Keratinocyte (primary cell): ENCODE data around the gene KCNC4. TPM values are rescaled to one million over a fixed set of nuclear protein-coding genes. Genes with fewer than 3 reads are reported as not detected.

Source experiments
- DNase-seq: peaks from one replicate; pipeline ENCODE4 v3.0.0-alpha.2; 2011; ENCODE audit warnings: low read depth, missing footprints, low spot score
- FAIRE-seq: peaks from 2 replicates; lab custom pipeline; 2011; peaks lifted over from hg19 to GRCh38; lab: Jason Lieb, UNC
- H2AFZ ChIP-seq: 2 replicates; pipeline ENCODE4 v1.6.0; 2012; ENCODE audit warnings: low read length, control low read depth, inconsistent platforms; ENCODE audit not compliant: control insufficient read depth
- H3K27ac ChIP-seq: 2 replicates; pipeline ENCODE4 v1.5.1; 2011; ENCODE audit warnings: low read length; ENCODE audit not compliant: control insufficient read depth, insufficient read depth
- H3K27me3 ChIP-seq: 3 replicates; pipeline ENCODE4 v1.6.0; 2011; ENCODE audit warnings: low read length; ENCODE audit not compliant: control insufficient read depth, insufficient read depth; ENCODE audit errors: extremely low read depth
- H3K36me3 ChIP-seq, 2 experiments: 2 replicates in 1 of 2; 3 replicates in 1 of 2; pipeline ENCODE4 v1.5.1; 2011; ENCODE audit warnings: low read length in 2 of 2, mild to moderate bottlenecking in 1 of 2; ENCODE audit not compliant: control insufficient read depth in 2 of 2, insufficient read depth in 2 of 2; ENCODE audit errors: extremely low read depth in 1 of 2
- H3K4me1 ChIP-seq: 3 replicates; pipeline ENCODE4 v1.5.1; 2011; ENCODE audit warnings: low read length; ENCODE audit not compliant: control insufficient read depth, insufficient read depth; ENCODE audit errors: extremely low read depth
- H3K4me2 ChIP-seq: 3 replicates; pipeline ENCODE4 v1.6.0; 2011; ENCODE audit warnings: low read depth, low read length; ENCODE audit not compliant: control insufficient read depth, insufficient read depth; ENCODE audit errors: extremely low read depth
- H3K4me3 ChIP-seq, 3 experiments: fragments of 200-600 bp in 1 of 3; sonication (generic) in 1 of 3; 2 replicates in 2 of 3; 3 replicates in 1 of 3; pipeline ENCODE4 v1.5.1; 2011 to 2016; ENCODE audit warnings: low read length in 3 of 3, mild to moderate bottlenecking in 3 of 3, control low read depth in 2 of 3, inconsistent platforms in 1 of 3, low read depth in 1 of 3, mixed read lengths in 1 of 3, mixed run types in 1 of 3, moderate library complexity in 1 of 3; ENCODE audit not compliant: control insufficient read depth in 2 of 3, insufficient read depth in 2 of 3; ENCODE audit errors: extremely low read depth in 1 of 3
- H3K79me2 ChIP-seq: 2 replicates; pipeline ENCODE4 v1.6.0; 2012; ENCODE audit warnings: low read length; ENCODE audit not compliant: control insufficient read depth, insufficient read depth
- H3K9ac ChIP-seq: 3 replicates; pipeline ENCODE4 v1.6.0; 2011; ENCODE audit warnings: low read length; ENCODE audit not compliant: control insufficient read depth, insufficient read depth; ENCODE audit errors: extremely low read depth
- H3K9me1 ChIP-seq: 3 replicates; pipeline ENCODE4 v1.6.0; 2011; ENCODE audit warnings: low read length; ENCODE audit not compliant: control insufficient read depth, insufficient read depth; ENCODE audit errors: extremely low read depth
- H3K9me3 ChIP-seq: 2 replicates; pipeline ENCODE4 v1.5.1; 2012; ENCODE audit warnings: low read depth, low read length; ENCODE audit not compliant: control insufficient read depth
- H4K20me1 ChIP-seq: 3 replicates; pipeline ENCODE4 v1.6.0; 2011; ENCODE audit warnings: low read length; ENCODE audit not compliant: control insufficient read depth, insufficient read depth; ENCODE audit errors: extremely low read depth
- CTCF ChIP-seq, 3 experiments: IDR thresholded peaks in 1 of 3; conservative IDR thresholded peaks in 1 of 3; optimal IDR thresholded peaks in 1 of 3; 2 replicates in 2 of 3; 3 replicates in 1 of 3; pipeline versions ENCODE3 to v1.5.1; 2011; ENCODE audit warnings: low read length in 3 of 3, mild to moderate bottlenecking in 3 of 3, moderate library complexity in 2 of 3, control low read depth in 1 of 3, inconsistent platforms in 1 of 3; ENCODE audit not compliant: insufficient read depth in 2 of 3; ENCODE audit errors: extremely low read depth in 1 of 3
- EZH2 ChIP-seq: IDR thresholded peaks from one replicate; pipeline ENCODE4 v1.6.1; 2012; ENCODE audit warnings: inconsistent platforms, mild to moderate bottlenecking, low read length, moderate library complexity
- dilution Hi-C: fragments of 300-500 bp; cut with MboI; formaldehyde crosslinking; loops from one replicate; pipeline ENCODE4 v1.7.0; 2020; ENCODE audit warnings: low sequenced_read_pairs; ENCODE audit not compliant: extremely low pct_ligation_motif_present
- polyA plus RNA-seq, 5 experiments: library from polyadenylated mRNA; depleted of rRNA in 3 of 5; stranded (reverse) in 3 of 5; stranded (forward) in 1 of 5; unstranded in 1 of 5; fragments of >200 nt; gene quantifications; 1 replicate in 1 of 5; 2 replicates in 3 of 5; 3 replicates in 1 of 5; pipeline versions ENCODE4 v1.2.1 to v1.2.3, GENCODE V29; 2011 to 2012; ENCODE audit warnings: missing spikeins in 2 of 5, low read depth in 1 of 5, low replicate concordance in 1 of 5

Gene KCNC4
- polyA plus RNA-seq, 1 donor (not counting 4 experiments of a cell fraction or from before 2014, with no cell fraction given) = 1.3 TPM

GRCh38 chr1:110253213-110253612, 43.1 kb downstream of the KCNC4 start:
- H4K20me1 ChIP-seq = no peaks in the 10 kb centered on the region
- no peak overlapping the region for H3K27ac ChIP-seq
- no peaks in the 10 kb centered on the region for H3K9me3 ChIP-seq
- no peak overlapping the region for H3K4me2 ChIP-seq
- no peaks in the 10 kb centered on the region for H3K4me1 ChIP-seq
- dilution Hi-C loops = no loop called here
- no peaks in the 10 kb centered on the region for H3K9me1 ChIP-seq
- no peak overlapping the region for H3K4me3 ChIP-seq
- DNase-seq (no peak), FAIRE-seq (no peak)
- no peaks in the 10 kb centered on the region for H3K79me2 ChIP-seq
- no peak overlapping the region for H3K9ac ChIP-seq
- H3K36me3 ChIP-seq = no peaks in the 10 kb centered on the region
- TF ChIP-seq EZH2 = no peak
- TF ChIP-seq CTCF (optimal IDR thresholded peaks at IDR 0.05 in 1 of 3, IDR thresholded peaks at IDR 0.05 in 1 of 3, conservative IDR thresholded peaks at IDR 0.05 in 1 of 3; ENCODE audit: extremely low read depth in 1 of 3, insufficient read depth in 2 of 3, low read length in 3 of 3) = no peak
- H3K27me3 ChIP-seq = no peaks in the 10 kb centered on the region
- H2AFZ ChIP-seq = no peak overlapping the region

- Histone ChIP-seq H3K36me3 (no peaks in the 10 kb centered on the region), H3K27me3 (no peaks in the 10 kb centered on the region), H3K27ac (no peak overlapping the region), H4K20me1 (no peaks in the 10 kb centered on the region), H3K4me3 (no peak overlapping the region), H3K9me1 (no peaks in the 10 kb centered on the region), H3K4me1 (peaks cover 11% of the 10 kb centered on the region), H3K79me2 (no peaks in the 10 kb centered on the region), H3K9ac (no peak overlapping the region), H2AFZ (no peak overlapping the region), H3K9me3 (no peaks in the 10 kb centered on the region), H3K4me2 (no peak overlapping the region)
- no peak for FAIRE-seq
- no peak for DNase-seq
- dilution Hi-C loops = no loop called here
- no peak for TF ChIP-seq EZH2
- TF ChIP-seq CTCF (optimal IDR thresholded peaks at IDR 0.05 in 1 of 3, IDR thresholded peaks at IDR 0.05 in 1 of 3, conservative IDR thresholded peaks at IDR 0.05 in 1 of 3; ENCODE audit: extremely low read depth in 1 of 3, insufficient read depth in 2 of 3, low read length in 3 of 3) = no peak
These were observed 44.7 kb downstream of the KCNC4 start for GRCh38 chr1:110254604-110255391.
